Measurements from ENCODE around the gene TMEM196.

Gene TMEM196

GRCh38 chr7:19772841-19773760 is at the start of gene TMEM196:
Gene TMEM196, minus strand, starts transcription at chr7:19773617. Its CDS starts 921 bp downstream, at chr7:19772696.
- DNase-seq = no peak

GRCh38 chr7:19816128-19816527 is 42.7 kb upstream of the TMEM196 start:
- no peak for DNase-seq

- no peak for DNase-seq
Observed at GRCh38 chr7:19815546-19815945, 42.1 kb upstream of the TMEM196 start.

- no peak for DNase-seq
Observed at GRCh38 chr7:19814776-19815175, 41.4 kb upstream of the TMEM196 start.

GRCh38 chr7:19811386-19811785 is 38.0 kb upstream of the TMEM196 start:
- DNase-seq = no peak

GRCh38 chr7:19798986-19799385 is 25.6 kb upstream of the TMEM196 start:
- DNase-seq = no peak

- no peak for DNase-seq
Observed at GRCh38 chr7:19783541-19783940, 10.1 kb upstream of the TMEM196 start.

- DNase-seq = no peak
Observed at GRCh38 chr7:19776981-19777380, 3.6 kb upstream of the TMEM196 start.

- DNase-seq = no peak
Observed at GRCh38 chr7:19775578-19775977, 2.2 kb upstream of the TMEM196 start.

- no peak for DNase-seq
Observed at GRCh38 chr7:19772306-19772705, 1.1 kb downstream of the TMEM196 start.

GRCh38 chr7:19762631-19763030 is 10.8 kb downstream of the TMEM196 start:
- DNase-seq = no peak

- no peak for DNase-seq
Observed at GRCh38 chr7:19754521-19755116, 18.8 kb downstream of the TMEM196 start.

- no peak for DNase-seq
Observed at GRCh38 chr7:19752020-19752419, 21.4 kb downstream of the TMEM196 start.

GRCh38 chr7:19749658-19750057 is 23.8 kb downstream of the TMEM196 start:
- no peak for DNase-seq

- no peak for DNase-seq
Observed at GRCh38 chr7:19747740-19748339, 25.6 kb downstream of the TMEM196 start.

GRCh38 chr7:19744075-19744474 is 29.3 kb downstream of the TMEM196 start:
- DNase-seq = no peak

GRCh38 chr7:19728716-19729115 is 44.7 kb downstream of the TMEM196 start:
- DNase-seq = no peak

- DNase-seq = no peak
Observed at GRCh38 chr7:19725770-19726169, 47.6 kb downstream of the TMEM196 start.

- DNase-seq = no peak
Observed at GRCh38 chr7:19715499-19715898, 57.9 kb downstream of the TMEM196 start.

GRCh38 chr7:19713676-19714075 is 59.7 kb downstream of the TMEM196 start:
- DNase-seq = peak; percentile 41

- DNase-seq = no peak
Observed at GRCh38 chr7:19709249-19709578, 64.2 kb downstream of the TMEM196 start.

- peak; percentile 91 for DNase-seq
Observed at GRCh38 chr7:19708397-19709248, 64.8 kb downstream of the TMEM196 start, which contains the start of gene POLR1F. Gene POLR1F, minus strand, starts transcription at chr7:19709037. Its CDS starts 21 bp downstream, at chr7:19709016.

- no peak for DNase-seq
Observed at GRCh38 chr7:19707240-19707639, 66.2 kb downstream of the TMEM196 start.
